GM19023 (cell line): Measurements from ENCODE around the gene MRAS.
"Not testable (repeated sequence)": the region's sequence is repeated elsewhere in the genome, so short reads cannot be mapped to it uniquely, and the experiment has no call there.

Experiments used
- ATAC-seq: cut with Tn5 transposase; IDR thresholded peaks from one replicate; pipeline ENCODE4 v1.9.1; 2021; ENCODE audit warnings: mild to moderate bottlenecking, moderate library complexity; ENCODE audit not compliant: unreplicated experiment

The MRAS gene

GRCh38 chr3:138366006-138366759, 17.8 kb downstream of the MRAS start:
- ATAC-seq: no peak

- no peak for ATAC-seq
Observed at GRCh38 chr3:138367326-138367850, 19.0 kb downstream of the MRAS start.

GRCh38 chr3:138367911-138368310, 19.5 kb downstream of the MRAS start:
- ATAC-seq: no peak

DNA sequence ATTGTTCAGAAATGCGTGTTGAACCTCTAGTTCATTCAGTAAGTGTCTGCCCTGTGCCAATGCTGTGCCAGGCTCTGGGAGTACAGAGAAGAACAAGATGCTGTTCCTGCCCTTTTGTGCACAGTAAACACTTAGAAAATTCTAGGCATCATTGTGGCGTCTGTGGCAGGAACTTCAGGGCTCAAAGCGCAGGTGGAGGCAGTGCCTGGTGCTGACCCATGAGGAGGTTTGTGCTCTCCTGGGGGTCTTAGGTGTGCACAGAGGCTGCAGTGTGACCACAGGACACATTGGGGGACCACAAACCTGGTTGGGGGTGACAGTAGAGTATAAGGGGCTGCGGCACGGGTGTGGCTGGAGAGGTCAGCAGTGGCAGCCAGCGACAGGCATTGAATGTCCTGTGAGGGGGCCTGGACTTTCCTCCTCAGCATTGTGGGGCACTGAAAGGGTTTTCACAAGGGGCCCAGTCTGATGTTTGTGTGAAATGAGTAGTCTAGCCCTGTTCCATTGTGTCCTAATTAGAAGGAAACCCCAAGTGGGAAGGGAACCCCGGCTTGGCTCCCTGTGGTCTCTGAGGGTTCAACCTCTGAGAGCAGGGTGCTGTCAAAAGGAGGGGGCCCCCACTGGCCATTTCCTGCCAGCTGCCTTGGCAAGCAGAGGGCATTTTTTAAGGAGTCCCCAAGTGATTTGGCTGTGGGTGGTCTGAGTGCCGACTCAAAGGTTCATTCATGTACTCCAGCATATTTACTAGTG, 20.9 kb downstream of the MRAS start:
- ATAC-seq: no peak

DNA sequence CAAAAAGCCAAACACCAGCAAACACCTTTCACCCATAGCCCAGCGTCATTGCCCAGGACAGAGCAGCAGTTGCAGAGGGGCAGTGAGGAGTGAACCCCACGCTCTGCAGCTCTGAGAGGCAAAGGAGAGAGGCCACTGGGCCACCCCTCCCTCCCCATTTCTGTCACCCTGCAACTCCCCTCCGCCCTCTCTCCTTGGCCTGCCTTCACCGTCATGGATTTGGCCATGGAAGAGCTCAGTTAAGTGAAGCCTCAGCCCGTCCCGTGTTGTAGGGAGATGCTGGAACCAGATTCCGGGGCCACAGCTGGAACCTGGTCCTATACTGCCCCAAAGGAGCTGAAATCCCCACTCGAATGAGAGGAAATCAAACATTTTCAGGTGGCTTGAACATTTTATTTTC, 21.9 kb downstream of the MRAS start:
- ATAC-seq: no peak

GRCh38 chr3:138371070-138371965, 22.9 kb downstream of the MRAS start:
- ATAC-seq: peak; percentile 99

- ATAC-seq: no peak
Observed at GRCh38 chr3:138373087-138373735, 24.8 kb downstream of the MRAS start.

- ATAC-seq: no peak
Observed at GRCh38 chr3:138373736-138374094, 25.3 kb downstream of the MRAS start.

DNA sequence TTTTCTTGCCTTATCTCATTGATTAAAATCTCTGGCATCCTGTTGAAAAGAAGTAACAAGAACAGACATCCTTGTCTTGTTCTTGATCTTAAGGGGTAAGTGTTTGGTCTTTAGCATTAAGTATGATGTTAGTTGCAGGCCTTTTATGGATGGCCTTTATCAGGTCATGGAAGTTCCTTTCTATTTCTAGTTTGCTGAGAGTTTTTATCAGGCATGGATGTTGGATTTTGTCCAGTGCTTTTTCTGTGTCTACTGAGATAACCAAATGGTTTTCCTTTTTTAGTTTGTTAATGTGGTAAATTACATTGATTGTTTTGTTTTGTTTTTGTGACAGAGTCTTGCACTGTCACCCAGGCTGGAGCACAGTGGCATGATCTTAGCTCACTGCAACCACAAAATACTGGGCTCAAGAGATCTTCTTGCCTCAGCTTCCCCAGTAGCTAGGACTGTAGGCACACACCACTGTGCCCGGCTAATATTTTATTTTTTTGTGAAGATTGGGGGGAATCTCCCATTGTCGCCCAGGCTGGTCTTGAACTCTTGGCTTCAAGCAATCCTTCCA, 26.3 kb downstream of the MRAS start:
- ATAC-seq: no peak

GRCh38 chr3:138375447-138375846, 27.1 kb downstream of the MRAS start:
- no peak for ATAC-seq

GRCh38 chr3:138376663-138377062, 28.3 kb downstream of the MRAS start:
- ATAC-seq: no peak

- ATAC-seq: not testable (repeated sequence)
Observed at GRCh38 chr3:138377212-138377611, 28.8 kb downstream of the MRAS start.

DNA sequence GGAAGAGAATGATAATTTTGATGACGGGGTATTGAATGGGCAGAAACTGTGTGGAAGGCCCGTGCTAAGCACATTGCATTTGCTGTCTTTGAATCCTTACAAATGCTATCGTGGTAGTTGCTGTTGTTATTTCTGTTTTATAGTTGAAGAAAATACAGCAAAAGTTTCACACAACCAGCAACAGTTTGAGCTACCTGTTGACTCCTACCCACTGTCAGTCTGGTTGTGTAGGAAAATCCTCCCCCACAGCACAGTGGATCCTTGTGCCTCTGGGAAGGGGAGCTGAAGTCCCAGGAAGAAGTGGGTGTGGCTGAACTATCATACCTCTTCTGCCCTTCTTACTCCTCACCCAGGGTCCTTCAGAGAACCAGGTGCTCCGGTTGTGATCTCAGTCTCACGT, 29.4 kb downstream of the MRAS start:
- no peak for ATAC-seq

DNA sequence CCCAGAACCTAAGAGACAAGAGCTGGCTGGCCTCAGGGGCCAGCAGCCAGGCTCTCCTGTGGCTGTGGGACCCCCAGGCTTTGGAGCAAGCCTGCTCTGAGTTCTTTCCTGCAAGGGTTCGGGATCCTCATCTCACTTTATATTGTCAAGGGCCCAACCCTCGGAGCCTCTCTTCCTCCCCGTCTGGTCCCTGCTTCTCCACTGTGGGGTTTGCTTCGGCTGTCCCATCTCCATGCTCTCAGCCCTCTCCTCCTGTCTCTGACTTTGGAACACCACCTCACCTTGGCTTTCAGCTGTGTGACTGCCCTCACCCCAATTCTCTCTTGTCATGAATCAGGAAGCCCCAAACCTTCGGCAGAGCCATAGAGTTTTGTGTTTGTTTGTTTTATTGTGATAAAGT, 30.0 kb downstream of the MRAS start:
- ATAC-seq: no peak

- no peak for ATAC-seq
Observed at GRCh38 chr3:138378990-138379389, 30.6 kb downstream of the MRAS start.

DNA sequence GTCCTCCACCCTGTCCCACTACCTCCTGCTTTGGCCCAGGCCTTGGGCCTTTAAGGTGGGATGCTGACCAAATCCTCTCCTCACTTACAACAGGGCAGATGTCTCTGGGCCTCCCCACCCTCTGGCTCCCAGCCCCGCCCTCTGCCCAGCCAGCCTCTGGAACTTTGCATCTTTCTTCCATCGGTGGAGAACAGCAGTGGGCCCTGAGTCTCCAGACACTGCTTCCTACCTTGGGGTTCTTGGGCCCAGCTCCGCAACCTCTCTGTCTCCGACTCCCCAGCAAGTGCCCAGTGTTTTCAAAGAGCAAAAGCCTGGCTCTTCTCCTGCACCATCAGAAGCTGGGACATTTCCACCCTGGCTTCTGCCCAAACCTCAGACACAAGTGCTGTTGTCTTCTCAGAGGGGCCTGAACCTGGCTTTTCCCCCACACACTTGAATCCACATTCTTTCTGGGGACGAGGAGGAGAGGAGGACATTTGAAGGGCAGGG, 33.1 kb downstream of the MRAS start:
- no peak for ATAC-seq

DNA sequence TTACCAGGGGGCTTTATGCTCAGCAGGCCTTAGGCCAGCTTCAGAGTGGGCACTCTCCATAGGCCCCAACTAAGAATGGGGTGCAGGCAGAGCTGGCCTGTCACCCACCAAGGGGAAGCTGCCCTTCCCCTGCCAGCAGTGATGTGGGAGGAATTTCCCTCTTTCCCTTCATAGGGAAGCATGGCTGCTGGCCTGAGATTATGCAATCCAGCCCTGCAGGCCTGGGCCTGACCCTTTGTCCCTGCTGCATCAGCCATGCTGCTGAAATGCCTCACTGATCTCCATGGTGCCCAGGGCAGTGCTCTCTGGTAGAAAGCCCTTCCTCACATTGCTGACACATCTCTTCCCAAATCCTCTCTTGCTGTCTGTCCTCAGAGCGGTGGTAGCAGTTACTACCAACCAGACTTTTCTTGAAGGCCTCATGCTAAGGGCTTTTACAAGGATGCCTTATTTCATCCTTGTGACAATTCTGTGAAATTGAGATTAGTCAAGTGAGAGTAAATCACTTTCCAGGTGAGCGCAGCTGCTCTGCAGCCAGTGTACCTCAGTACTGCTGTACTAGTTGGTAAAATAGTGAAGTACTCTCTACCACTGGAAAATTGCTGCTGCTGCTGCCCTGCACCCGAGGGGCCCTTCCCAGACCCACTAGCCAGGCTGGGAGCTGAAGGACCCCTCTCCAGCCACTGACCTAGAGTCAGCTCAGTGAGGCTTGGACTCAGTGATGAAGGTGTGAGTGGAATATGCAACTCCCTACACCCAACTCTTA, 33.8 kb downstream of the MRAS start:
- ATAC-seq: no peak

GRCh38 chr3:138383715-138384465, 35.5 kb downstream of the MRAS start:
- ATAC-seq: no peak

GRCh38 chr3:138384531-138384930, 36.2 kb downstream of the MRAS start:
- ATAC-seq: no peak
